Loucy (cell line): ENCODE results near the gene MZB1.

Source experiments
- EZH2phosphoT487 ChIP-seq: fragments of 200-600 bp; IDR thresholded peaks from 2 replicates; pipeline ENCODE4 v1.6.1; 2018; ENCODE audit warnings: antibody characterized with exemption, mild to moderate bottlenecking, moderate library complexity, borderline replicate concordance
- TF ChIP-seq, protein P1 (sequence below): fragments of 200-600 bp; sonication (generic); conservative IDR thresholded peaks from 2 replicates; pipeline ENCODE4 v1.5.1; 2014; ENCODE audit warnings: mild to moderate bottlenecking, antibody characterized with exemption, low read length

DNA sequence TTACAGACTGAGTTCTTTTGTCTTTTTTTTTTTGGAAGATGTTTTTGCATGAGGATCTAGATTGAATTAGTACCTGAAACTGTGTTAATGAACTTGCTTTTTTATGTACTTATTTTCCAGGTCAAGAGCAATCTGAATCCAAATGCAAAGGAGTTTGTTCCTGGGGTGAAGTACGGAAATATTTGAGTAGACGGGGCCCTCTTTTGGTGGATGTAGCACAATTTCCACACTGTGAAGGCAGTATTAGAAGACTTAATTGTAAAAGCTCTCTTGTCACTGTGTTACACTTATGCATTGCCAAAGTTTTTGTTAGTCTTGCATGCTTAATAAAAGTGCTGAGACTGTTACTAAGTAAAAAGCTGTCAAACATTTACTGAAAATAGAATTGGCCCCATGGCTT, 21.1 kb downstream of the MZB1 start:
- TF ChIP-seq, protein P1, sequence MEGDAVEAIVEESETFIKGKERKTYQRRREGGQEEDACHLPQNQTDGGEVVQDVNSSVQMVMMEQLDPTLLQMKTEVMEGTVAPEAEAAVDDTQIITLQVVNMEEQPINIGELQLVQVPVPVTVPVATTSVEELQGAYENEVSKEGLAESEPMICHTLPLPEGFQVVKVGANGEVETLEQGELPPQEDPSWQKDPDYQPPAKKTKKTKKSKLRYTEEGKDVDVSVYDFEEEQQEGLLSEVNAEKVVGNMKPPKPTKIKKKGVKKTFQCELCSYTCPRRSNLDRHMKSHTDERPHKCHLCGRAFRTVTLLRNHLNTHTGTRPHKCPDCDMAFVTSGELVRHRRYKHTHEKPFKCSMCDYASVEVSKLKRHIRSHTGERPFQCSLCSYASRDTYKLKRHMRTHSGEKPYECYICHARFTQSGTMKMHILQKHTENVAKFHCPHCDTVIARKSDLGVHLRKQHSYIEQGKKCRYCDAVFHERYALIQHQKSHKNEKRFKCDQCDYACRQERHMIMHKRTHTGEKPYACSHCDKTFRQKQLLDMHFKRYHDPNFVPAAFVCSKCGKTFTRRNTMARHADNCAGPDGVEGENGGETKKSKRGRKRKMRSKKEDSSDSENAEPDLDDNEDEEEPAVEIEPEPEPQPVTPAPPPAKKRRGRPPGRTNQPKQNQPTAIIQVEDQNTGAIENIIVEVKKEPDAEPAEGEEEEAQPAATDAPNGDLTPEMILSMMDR = peak; percentile 52
- TF ChIP-seq EZH2phosphoT487 = no peak
